Raji (cell line): ENCODE data around the gene HSD17B1.
A peak's percentile ranks its signal among the peaks of the same experiment; 100 is the strongest.

Source experiments
- POLR2A ChIP-seq: IDR thresholded peaks from 2 replicates; pipeline ENCODE4 v1.6.1; 2011; ENCODE audit warnings: low read depth, low read length, control low read depth; ENCODE audit not compliant: insufficient read depth

Gene HSD17B1

DNA sequence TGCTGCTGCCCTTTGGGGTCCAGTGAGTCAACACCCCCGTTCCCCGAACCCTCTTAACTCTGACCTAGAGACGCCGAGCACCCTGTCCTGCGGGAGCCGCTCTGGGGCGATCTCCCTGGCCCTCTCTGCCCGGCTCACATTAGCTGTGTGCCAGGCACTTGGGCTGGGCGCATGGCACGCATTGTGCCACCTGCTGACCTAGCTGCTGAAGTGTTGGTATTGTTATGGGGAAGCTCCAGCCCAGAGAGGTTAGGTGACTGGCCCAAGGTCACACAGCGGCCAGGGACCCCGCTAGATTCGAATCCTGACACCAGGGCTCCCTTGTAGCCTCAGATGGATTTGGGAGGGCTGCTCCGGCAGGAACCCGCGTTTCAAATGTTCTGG lies 1.1 kb downstream of the HSD17B1 start:
- TF ChIP-seq POLR2A: no peak

- peak; percentile 92 for TF ChIP-seq POLR2A
Observed at GRCh38 chr17:42554250-42555121, 1.8 kb downstream of the HSD17B1 start.

- no peak for TF ChIP-seq POLR2A
Observed at GRCh38 chr17:42555122-42555622, 2.4 kb downstream of the HSD17B1 start.

DNA sequence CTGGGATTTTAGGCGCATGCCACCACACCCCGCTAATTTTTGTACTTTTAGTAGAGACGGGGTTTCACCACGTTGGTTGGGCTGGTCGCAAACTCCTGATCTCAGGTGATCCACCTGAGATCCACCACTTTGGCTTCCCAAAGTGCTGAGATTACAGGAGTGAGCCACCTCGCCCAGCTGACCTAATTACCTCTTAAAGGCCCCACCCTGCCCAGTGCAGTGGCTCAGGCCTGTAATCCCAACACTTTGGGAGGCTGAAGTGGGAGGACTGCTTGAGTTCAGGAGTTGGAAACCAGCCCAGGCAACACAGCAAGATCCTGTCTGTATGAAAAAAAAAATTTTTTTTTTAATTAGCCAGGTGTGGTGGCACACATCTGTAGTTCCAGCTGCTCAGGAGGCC lies 6.4 kb downstream of the HSD17B1 start:
- TF ChIP-seq POLR2A: no peak

GRCh38 chr17:42560246-42560645 lies 7.5 kb downstream of the HSD17B1 start:
- no peak for TF ChIP-seq POLR2A

DNA sequence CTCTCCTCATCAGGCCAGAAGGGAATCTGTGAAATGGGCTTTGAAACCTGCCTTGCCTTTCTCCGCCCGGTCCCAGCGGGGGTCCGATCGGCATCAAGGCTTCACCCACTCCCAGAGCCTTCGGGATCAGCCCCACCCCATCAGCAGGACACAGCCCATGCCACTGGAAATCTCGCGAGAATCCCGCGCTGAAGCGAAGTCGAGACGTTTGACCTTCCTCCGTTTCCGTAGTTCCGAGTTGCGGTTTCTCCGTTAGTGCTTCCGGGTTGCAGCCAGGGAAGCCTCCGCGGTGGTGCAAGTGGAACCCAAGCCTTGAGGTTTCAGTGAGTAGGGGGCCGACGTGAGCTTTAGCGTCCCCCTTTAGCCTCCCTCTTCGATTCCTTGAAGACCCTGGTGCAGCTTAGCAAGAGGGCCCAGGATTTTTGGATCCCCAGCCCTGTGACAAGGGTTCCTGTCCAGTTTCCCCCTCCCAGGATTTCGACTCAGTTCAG lies 9.2 kb downstream of the HSD17B1 start, which contains the start of gene COASY:
Gene COASY, plus strand, starts transcription at position 252 of the 491 bp plus-strand sequence. CDS start 475 bp downstream, outside the sequence.
- peak; percentile 81 for TF ChIP-seq POLR2A

- TF ChIP-seq POLR2A: no peak
Observed at GRCh38 chr17:42562388-42563142, 9.8 kb downstream of the HSD17B1 start.

DNA sequence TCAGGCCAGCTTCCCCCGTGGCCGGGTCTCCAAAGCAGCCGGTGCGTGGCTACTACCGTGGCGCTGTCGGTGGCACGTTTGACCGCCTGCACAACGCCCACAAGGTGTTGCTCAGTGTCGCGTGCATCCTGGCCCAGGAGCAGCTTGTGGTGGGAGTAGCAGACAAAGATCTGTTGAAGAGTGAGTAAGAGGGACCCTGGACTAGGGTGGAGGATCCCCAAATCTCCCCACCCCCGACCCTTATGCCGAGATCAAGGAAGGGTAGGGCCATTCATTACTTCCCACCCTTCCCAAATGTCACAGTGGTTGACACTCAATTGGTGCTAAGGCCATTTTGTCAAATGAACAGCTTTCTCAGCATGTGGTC lies 10.4 kb downstream of the HSD17B1 start:
- TF ChIP-seq POLR2A: no peak

- no peak for TF ChIP-seq POLR2A
Observed at GRCh38 chr17:42563543-42563942, 10.8 kb downstream of the HSD17B1 start.

GRCh38 chr17:42563950-42564349 lies 11.2 kb downstream of the HSD17B1 start:
- no peak for TF ChIP-seq POLR2A

DNA sequence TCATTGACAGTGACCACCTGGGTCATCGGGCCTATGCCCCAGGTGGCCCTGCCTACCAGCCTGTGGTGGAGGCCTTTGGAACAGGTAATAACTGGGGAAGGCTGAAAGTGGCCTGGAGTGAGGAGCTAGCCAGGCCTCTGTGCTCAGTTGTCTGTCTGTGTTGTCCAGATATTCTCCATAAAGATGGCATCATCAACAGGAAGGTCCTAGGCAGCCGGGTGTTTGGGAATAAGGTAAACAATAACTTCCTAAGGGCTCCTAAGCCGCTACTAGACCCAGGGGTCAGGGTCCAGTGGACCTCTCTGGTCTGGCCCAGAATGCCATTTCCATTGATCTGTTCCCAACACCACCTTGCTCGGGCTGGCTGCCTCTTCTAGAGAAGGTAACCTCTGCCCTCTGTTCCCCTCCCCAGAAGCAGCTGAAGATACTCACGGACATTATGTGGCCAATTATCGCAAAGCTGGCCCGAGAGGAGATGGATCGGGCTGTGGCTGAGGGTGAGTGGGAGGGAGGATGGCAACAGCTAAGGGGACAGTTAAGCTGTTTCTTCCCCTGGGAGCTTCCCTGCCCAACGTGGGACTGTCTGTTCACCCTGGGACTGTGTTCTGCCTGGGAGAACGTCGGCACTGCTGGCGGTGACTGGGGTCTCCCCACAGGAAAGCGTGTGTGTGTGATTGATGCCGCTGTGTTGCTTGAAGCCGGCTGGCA lies 12.2 kb downstream of the HSD17B1 start:
- TF ChIP-seq POLR2A: no peak

GRCh38 chr17:42565523-42566214 lies 12.9 kb downstream of the HSD17B1 start:
- TF ChIP-seq POLR2A: no peak

DNA sequence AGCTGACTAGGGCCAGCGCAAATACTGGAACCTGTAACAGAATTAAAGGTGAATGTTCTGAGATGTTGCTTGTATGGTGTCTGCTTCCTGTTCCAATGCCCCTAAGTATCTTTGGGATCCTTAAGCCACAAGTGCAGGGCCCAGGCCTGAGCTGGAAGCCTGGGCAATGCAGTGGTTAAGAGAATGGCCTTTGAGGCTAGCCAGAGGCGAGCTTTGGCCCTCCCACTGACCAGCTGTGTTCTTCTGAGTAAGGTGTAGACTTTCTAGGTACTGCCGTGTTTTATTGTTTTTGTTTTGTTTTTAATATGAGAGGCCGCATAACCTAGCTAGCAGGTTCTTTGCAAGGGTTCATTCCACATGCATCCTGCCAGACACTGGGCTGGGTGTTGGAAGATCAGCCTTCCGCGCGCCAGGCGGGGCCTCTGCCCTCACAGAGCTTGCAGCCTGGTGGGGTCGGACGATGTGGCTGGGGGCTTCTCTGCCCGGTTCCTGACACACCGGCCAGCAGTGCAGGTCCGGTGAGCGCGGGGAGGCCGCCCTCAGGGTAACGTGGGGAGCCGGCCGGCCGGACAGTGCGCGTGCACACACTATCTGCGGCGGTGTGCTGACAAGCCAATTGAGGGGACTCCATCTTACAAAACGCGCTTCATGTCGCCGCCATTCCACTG lies 13.6 kb downstream of the HSD17B1 start:
- TF ChIP-seq POLR2A: no peak

GRCh38 chr17:42566883-42567573 lies 14.3 kb downstream of the HSD17B1 start, which contains the start of gene MLX:
MLX (plus strand) TSS chr17:42567100; CDS start chr17:42567125, 25 bp downstream.
- TF ChIP-seq POLR2A: peak; percentile 80
